Activated gamma-delta T cell treated with Interleukin-2 at 50 U/mL for 16 hours (primary cell): ENCODE data around the gene RPSA.
"Not testable (repeated sequence)": the region's sequence is repeated elsewhere in the genome, so short reads cannot be mapped to it uniquely, and the experiment has no call there.

Experiments used
- DNase-seq: peaks from one replicate; pipeline ENCODE4 v3.0.0-alpha.2; 2020

RPSA gene

GRCh38 chr3:39406368-39407258, at the start of gene RPSA:
Gene RPSA, plus strand, starts transcription at chr3:39406720. Its CDS starts 934 bp downstream, at chr3:39407654.
- DNase-seq = peak; percentile 94

DNA sequence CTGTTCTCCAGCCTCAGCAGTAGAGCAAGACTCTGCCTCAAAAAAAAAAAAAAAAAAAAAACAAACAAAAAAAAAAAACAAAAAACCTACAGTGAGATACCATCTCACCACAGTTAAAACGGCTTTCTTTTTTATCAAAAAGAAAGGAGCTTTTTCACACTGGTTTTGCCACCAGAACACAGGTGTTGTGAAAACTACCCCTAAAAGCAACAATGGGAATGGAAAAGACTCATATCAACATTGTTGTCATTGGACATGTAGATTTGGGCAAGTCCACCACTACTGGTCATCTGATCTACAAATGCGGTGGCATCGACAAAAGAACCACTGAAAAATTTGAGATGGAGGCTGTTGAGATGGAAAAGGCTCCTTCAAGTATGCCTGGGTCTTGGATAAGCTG, 48.2 kb upstream of the RPSA start:
- DNase-seq = no peak

- DNase-seq = peak; percentile 33
Measured at GRCh38 chr3:39361252-39361927, 45.1 kb upstream of the RPSA start.

DNA sequence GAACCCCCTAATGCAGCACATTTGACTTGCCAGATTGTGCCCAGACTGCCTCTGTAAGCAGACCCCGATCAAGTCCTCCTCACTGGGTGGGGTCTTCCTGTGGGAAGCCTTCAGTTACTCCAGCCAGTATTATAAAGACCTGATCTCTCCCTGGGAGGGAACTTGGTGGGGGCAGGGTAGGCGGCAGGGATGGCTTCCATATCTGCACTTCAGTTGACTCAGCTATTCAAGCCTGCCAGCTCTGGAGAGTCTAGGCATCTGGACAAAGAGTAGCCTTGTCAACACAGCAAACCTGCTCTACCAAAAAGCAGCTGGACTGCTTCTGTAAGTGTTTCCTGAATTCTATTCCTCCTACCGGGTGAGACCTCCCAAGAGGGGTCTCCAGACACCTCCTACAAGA, 44.3 kb upstream of the RPSA start:
- no peak for DNase-seq

DNA sequence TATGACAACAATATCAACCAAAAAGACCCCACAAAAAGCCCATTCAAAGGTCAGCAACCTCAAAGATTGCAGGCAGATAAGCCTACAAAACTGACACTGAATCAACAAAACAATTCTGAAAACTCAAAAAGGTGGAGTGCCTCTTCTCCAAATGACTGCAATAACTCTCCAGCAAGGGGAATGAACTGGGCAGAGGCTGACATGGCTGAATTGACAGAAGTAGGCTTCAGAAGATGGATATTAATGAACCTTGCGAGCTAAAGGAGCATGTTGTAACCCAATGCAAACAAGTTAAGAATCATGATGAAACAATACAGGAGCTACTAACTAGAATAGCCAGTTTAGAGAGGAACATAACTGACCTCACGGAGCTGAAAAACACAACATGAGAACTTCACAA, 43.7 kb upstream of the RPSA start:
- DNase-seq = no peak

- not testable (repeated sequence) for DNase-seq
Measured at GRCh38 chr3:39370450-39370849, 36.1 kb upstream of the RPSA start.

GRCh38 chr3:39372833-39373232, 33.7 kb upstream of the RPSA start:
- DNase-seq = no peak

DNA sequence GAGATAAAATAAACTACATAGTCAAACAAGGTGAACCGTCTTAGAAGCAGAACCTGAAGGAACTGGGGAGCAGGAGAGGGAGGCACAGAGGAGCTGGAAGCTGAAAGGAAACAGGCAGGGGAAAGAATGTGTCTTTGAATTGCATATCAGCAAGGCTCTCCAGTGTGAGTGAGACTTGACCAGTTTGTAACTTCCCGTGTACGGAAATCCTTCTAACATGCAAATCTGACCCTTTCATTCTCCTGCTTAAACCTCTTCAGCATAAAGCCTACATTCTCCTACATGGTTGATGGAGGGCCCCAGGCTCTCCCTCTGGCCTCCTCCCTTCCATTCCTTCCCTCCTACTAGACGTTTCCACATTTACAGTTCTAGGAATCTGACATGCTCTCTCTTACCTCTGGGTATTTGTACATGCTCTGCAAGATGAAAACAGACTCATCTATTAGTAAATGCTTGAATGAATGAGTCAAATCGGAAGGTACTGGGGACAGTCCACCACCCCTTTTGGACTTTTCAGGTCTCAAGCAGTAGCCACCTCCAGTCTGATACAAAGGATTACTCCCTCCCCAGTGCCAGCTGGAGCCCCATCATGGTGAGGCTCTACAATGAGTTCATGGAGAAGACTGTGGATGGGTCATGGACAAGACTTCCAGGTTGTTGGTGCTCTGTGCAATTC, 29.4 kb upstream of the RPSA start:
- no peak for DNase-seq

- DNase-seq = peak; percentile 51
Measured at GRCh38 chr3:39378088-39378487, 28.4 kb upstream of the RPSA start.

- no peak for DNase-seq
Measured at GRCh38 chr3:39378957-39379777, 27.4 kb upstream of the RPSA start.

GRCh38 chr3:39379778-39380155, 26.8 kb upstream of the RPSA start:
- DNase-seq = no peak

- DNase-seq = no peak
Measured at GRCh38 chr3:39381432-39381831, 25.1 kb upstream of the RPSA start.

DNA sequence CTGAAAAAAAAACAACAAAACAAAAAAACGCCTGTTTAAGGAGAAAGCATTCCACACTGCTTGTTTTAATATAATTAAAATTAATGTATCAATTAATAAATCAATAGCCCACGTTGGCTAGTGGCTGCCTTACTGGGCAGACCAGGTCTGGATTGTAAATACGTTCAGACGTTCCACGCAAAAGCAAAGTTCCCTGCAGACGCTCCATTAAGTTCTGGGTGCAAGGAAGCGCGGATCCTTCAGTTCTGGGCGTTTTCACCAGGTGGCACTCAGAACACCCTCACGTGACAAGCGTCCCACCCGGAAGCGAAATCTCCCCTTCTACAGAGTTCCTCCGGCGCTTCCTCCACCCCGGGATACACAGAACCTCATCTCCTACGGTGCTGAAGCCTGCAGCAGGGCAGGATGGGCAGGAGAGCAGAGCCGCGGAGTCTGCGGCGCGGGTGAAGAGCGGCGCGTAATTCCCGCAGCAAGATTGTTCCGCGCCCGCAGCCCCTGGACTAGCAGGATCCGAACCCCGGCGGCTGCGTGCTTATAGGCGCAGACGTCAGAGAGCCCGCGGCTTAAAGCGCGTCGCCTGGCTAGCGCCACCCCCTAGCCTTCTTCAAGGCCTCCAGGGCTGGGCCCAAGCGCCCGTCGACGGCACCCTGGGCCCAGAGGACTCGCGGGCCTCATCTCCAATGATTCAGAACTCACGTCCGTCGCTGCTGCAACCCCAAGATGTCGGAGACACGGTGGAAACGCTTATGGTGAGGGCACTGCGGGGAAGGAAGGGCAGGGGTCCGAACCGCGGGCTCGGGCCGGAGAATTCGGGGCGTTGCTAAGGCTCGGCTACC, 23.3 kb upstream of the RPSA start, which contains the start of gene SLC25A38:
SLC25A38 (plus strand) TSS at position 326 of the 836 bp plus-strand sequence; CDS start at position 681, 355 bp downstream.
- DNase-seq = peak; percentile 72

- DNase-seq = peak; percentile 94
Measured at GRCh38 chr3:39383881-39384664, 22.4 kb upstream of the RPSA start.

- DNase-seq = no peak
Measured at GRCh38 chr3:39384665-39385000, 21.9 kb upstream of the RPSA start.

DNA sequence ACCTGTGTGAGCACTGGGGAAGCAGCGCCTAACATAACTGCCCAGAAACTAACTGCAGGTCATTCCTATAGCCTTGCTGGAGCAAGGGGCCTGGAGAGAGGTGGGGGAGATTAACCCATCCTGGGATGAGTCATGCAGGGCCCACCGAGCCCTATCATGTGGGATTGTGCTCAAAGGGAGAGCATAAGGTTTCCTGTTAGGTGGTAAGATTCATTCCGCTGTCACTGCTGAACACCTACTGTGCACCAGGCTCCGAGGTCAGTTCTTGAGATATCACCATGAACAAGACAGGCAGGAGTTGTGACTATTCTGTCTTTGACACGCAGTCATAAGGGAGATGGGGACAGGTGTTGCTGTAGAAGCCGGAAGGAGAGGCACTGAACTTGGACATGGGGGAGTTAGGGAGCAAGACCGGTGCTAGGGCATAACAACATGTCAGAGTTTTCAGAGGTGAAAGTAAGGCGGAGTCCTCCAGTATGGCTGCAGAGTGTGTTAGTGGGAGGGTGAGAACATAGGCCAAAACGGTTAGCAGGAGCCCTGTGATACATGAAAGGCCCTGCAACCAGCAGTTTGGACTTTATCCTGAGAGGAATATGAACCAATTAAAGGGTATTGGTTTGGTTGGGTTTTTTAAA, 20.9 kb upstream of the RPSA start:
- DNase-seq = no peak

- no peak for DNase-seq
Measured at GRCh38 chr3:39386318-39386717, 20.2 kb upstream of the RPSA start.

GRCh38 chr3:39387411-39387975, 19.0 kb upstream of the RPSA start:
- no peak for DNase-seq

- DNase-seq = no peak
Measured at GRCh38 chr3:39388153-39388552, 18.4 kb upstream of the RPSA start.

- no peak for DNase-seq
Measured at GRCh38 chr3:39388741-39389248, 17.7 kb upstream of the RPSA start.
